BLaER1 (cell line): ENCODE data around the gene LRRD1.
"Not testable (repeated sequence)": the region's sequence is repeated elsewhere in the genome, so short reads cannot be mapped to it uniquely, and the experiment has no call there.

Experiments used
- H3K27ac ChIP-seq: shearing (Covaris generic); formaldehyde crosslinking; 2 replicates; pipeline ENCODE4 v1.8.1; 2022
- H3K27me3 ChIP-seq: shearing (Covaris generic); formaldehyde crosslinking; 2 replicates; pipeline ENCODE4 v1.8.1; 2022
- H3K36me3 ChIP-seq: shearing (Covaris generic); formaldehyde crosslinking; 2 replicates; pipeline ENCODE4 v1.8.1; 2022
- H3K4me1 ChIP-seq: shearing (Covaris generic); formaldehyde crosslinking; 2 replicates; pipeline ENCODE4 v1.8.1; 2022
- H3K4me2 ChIP-seq: shearing (Covaris generic); formaldehyde crosslinking; 2 replicates; pipeline ENCODE4 v1.8.1; 2022
- H3K4me3 ChIP-seq: shearing (Covaris generic); formaldehyde crosslinking; 2 replicates; pipeline ENCODE4 v1.8.1; 2022
- H3K9ac ChIP-seq: shearing (Covaris generic); formaldehyde crosslinking; 2 replicates; pipeline ENCODE4 v1.8.1; 2022
- H3K9me3 ChIP-seq: shearing (Covaris generic); formaldehyde crosslinking; 2 replicates; pipeline ENCODE4 v1.8.1; 2022
- H4K20me1 ChIP-seq: shearing (Covaris generic); formaldehyde crosslinking; 2 replicates; pipeline ENCODE4 v1.8.1; 2022
- Cebpa-rat ChIP-seq: shearing (Covaris generic); IDR thresholded peaks from 2 replicates; pipeline ENCODE4 v1.8.1; 2022

The LRRD1 gene

GRCh38 chr7:92119213-92119759 is 59.7 kb downstream of the LRRD1 start:
- no peaks in the 10 kb centered on the region; the same call in 1 of the 2 replicates for H4K20me1 ChIP-seq
- no peak overlapping the region for H3K27ac ChIP-seq
- no peak for TF ChIP-seq Cebpa-rat
- peaks cover 87% of the 10 kb centered on the region for H3K36me3 ChIP-seq
- H3K4me2 ChIP-seq: no peak overlapping the region
- no peaks in the 10 kb centered on the region for H3K27me3 ChIP-seq
- H3K9ac ChIP-seq: no peak overlapping the region
- H3K4me3 ChIP-seq: no peak overlapping the region
- no peaks in the 10 kb centered on the region for H3K4me1 ChIP-seq
- H3K9me3 ChIP-seq: peaks cover 10% of the 10 kb centered on the region

DNA sequence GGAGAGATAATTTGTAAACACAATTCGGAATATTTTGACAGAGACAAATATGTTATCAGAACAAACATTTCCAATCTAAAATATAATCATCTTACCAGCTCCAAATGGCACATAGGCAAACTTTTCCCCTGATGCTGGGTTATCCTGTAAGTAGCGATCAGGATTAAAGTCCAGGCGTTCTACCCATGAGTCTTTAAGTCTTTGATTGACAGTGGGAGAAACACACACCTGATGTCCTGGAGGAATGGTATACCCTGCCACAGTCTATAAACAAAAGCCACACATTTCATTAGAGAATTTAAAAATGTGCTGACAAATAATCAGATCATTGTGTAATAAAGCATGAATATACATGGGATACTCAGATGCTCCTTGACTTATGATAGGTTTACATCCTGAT is 62.0 kb downstream of the LRRD1 start:
- no peak for TF ChIP-seq Cebpa-rat
- Histone ChIP-seq H3K4me1 (no peaks in the 10 kb centered on the region), H3K36me3 (peaks cover 75% of the 10 kb centered on the region), H3K9ac (no peak overlapping the region), H3K27me3 (no peaks in the 10 kb centered on the region), H4K20me1 (no peaks in the 10 kb centered on the region; the same call in 1 of the 2 replicates), H3K27ac (no peak overlapping the region), H3K9me3 (peaks cover 10% of the 10 kb centered on the region), H3K4me3 (no peak overlapping the region), H3K4me2 (no peak overlapping the region)

DNA sequence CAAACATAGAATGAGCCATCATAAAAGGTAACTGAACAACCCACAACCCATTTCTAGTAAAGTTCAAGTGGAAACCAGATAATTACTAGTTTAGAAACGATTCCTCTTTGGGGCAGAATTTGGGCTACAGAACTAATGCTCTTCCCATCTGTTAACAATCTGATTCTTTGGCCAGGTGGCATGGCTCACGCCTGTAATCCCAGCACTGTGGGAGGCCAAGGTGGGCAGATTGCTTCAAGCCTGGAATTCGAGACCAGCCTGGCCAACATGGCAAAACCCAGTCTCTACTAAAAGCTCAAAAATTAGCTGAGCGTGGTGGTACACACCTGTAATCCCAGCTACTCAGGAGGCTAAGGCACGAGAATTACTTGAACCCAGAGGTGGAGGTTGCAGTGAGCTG is 63.1 kb downstream of the LRRD1 start:
- Histone ChIP-seq H3K9ac (no peak overlapping the region), H3K4me3 (no peak overlapping the region), H3K36me3 (peaks cover 74% of the 10 kb centered on the region), H4K20me1 (no peaks in the 10 kb centered on the region; the same call in 1 of the 2 replicates), H3K27ac (no peak overlapping the region), H3K4me1 (peaks cover 5% of the 10 kb centered on the region), H3K27me3 (no peaks in the 10 kb centered on the region), H3K4me2 (no peak overlapping the region), H3K9me3 (no peaks in the 10 kb centered on the region; the same call in 1 of the 2 replicates)
- TF ChIP-seq Cebpa-rat: no peak

- no peaks in the 10 kb centered on the region for H3K27me3 ChIP-seq
- TF ChIP-seq Cebpa-rat: no peak
- peaks cover 74% of the 10 kb centered on the region for H3K36me3 ChIP-seq
These were observed 68.1 kb downstream of the LRRD1 start for GRCh38 chr7:92110857-92111256.

GRCh38 chr7:92108821-92109220 is 70.1 kb downstream of the LRRD1 start:
- H3K36me3 ChIP-seq: peaks cover 76% of the 10 kb centered on the region
- no peak overlapping the region for H3K4me3 ChIP-seq
- no peaks in the 10 kb centered on the region for H4K20me1 ChIP-seq
- H3K4me1 ChIP-seq: peaks cover 5% of the 10 kb centered on the region
- no peak overlapping the region for H3K27ac ChIP-seq
- H3K27me3 ChIP-seq: no peaks in the 10 kb centered on the region
- no peak overlapping the region for H3K9ac ChIP-seq
- no peak overlapping the region for H3K4me2 ChIP-seq
- H3K9me3 ChIP-seq: no peaks in the 10 kb centered on the region
- no peak for TF ChIP-seq Cebpa-rat

More at GRCh38 chr7:92110857-92111256, 68.1 kb downstream of the LRRD1 start:
- H3K4me3 ChIP-seq: no peak overlapping the region
- peaks cover 5% of the 10 kb centered on the region for H3K4me1 ChIP-seq
- no peak overlapping the region for H3K4me2 ChIP-seq
- H3K9ac ChIP-seq: no peak overlapping the region
- no peaks in the 10 kb centered on the region for H4K20me1 ChIP-seq
- H3K9me3 ChIP-seq: no peaks in the 10 kb centered on the region
- no peak overlapping the region for H3K27ac ChIP-seq

DNA sequence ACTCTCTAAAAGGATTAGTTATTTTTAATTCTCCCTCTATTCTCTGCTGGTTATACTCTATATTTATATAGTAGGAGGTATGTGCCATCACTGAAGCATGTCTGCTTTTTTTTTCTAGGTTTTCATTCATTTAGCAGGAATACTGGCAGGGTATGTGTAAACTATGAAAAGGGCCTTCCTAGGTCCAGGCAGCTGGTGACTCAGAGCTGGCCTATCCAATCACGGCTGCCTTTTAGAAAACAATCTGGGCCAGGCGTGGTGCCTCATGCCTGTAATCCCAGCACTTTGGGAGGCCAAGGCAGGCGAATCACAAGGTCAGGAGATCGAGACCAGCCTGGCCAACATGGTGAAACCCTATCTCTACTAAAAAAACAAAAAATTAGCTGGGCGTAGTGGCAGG is 76.1 kb downstream of the LRRD1 start:
- not testable (repeated sequence) for H4K20me1 ChIP-seq, H3K27me3 ChIP-seq, H3K9me3 ChIP-seq, H3K27ac ChIP-seq, H3K4me2 ChIP-seq, H3K4me1 ChIP-seq, H3K4me3 ChIP-seq, H3K9ac ChIP-seq
- peaks cover 93% of the 10 kb centered on the region for H3K36me3 ChIP-seq

- peaks cover 93% of the 10 kb centered on the region for H3K36me3 ChIP-seq
- no peaks in the 10 kb centered on the region for H3K27me3 ChIP-seq
- no peak for TF ChIP-seq Cebpa-rat
- H3K9ac ChIP-seq: no peak overlapping the region
- no peak overlapping the region for H3K4me2 ChIP-seq
- H3K4me3 ChIP-seq: no peak overlapping the region
- no peaks in the 10 kb centered on the region for H3K4me1 ChIP-seq
- no peak overlapping the region for H3K27ac ChIP-seq
- no peaks in the 10 kb centered on the region for H4K20me1 ChIP-seq
- no peaks in the 10 kb centered on the region for H3K9me3 ChIP-seq
These were observed 78.4 kb downstream of the LRRD1 start for GRCh38 chr7:92100534-92100933.

DNA sequence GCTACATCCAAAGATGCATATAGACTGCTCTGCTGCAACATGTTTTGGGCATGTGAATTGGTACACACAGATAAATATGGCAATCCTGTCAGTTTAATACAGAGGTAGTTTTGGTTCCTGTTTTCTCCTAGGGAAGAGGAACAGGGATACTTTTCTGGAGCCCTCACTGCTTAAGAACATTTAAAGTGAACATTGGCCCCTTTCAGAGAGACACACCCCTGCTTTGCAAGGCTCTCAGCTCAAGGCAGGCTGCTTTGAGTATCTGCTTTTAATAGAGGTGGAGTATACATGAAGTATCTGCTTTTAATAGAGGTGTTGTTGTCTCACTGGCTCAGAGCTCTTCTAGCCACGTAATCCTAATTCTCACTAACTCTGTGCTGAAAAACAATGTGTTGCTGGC is 83.6 kb downstream of the LRRD1 start:
- H4K20me1 ChIP-seq: no peaks in the 10 kb centered on the region

More for the DNA sequence above, 83.6 kb downstream of the LRRD1 start:
- no peaks in the 10 kb centered on the region for H3K27me3 ChIP-seq
- peaks cover 92% of the 10 kb centered on the region for H3K36me3 ChIP-seq
- no peaks in the 10 kb centered on the region for H3K9me3 ChIP-seq
- no peak overlapping the region for H3K9ac ChIP-seq
- H3K4me3 ChIP-seq: no peak overlapping the region
- no peak for TF ChIP-seq Cebpa-rat
- H3K4me1 ChIP-seq: no peaks in the 10 kb centered on the region
- no peak overlapping the region for H3K4me2 ChIP-seq
- H3K27ac ChIP-seq: no peak overlapping the region
